Trophoblast cell (in vitro differentiated cells and primary cell): ENCODE data around the gene SLC16A12.
A peak's percentile ranks its signal among the peaks of the same experiment; 100 is the strongest.

Experiments used
- DNase-seq, 2 donors: peaks; one replicate each; pipeline ENCODE4 v3.0.0-alpha.2; 2016
- H2AFZ ChIP-seq: 2 replicates; pipeline ENCODE4 v1.6.1; 2013; ENCODE audit warnings: low read length, moderate library complexity, mild to moderate bottlenecking; ENCODE audit not compliant: insufficient read depth, poor library complexity
- H2AK5ac ChIP-seq: 2 replicates; pipeline ENCODE4 v1.6.1; 2013; ENCODE audit warnings: mild to moderate bottlenecking, low read length
- H2BK120ac ChIP-seq: 2 replicates; pipeline ENCODE4 v1.6.1; 2013; ENCODE audit warnings: low read length, mild to moderate bottlenecking, moderate library complexity; ENCODE audit not compliant: insufficient read depth, poor library complexity
- H2BK12ac ChIP-seq: 2 replicates; pipeline ENCODE4 v1.6.1; 2013; ENCODE audit warnings: mild to moderate bottlenecking, low read length, moderate library complexity
- H2BK5ac ChIP-seq: 2 replicates; pipeline ENCODE4 v1.6.1; 2013; ENCODE audit warnings: low read length, low read depth, moderate library complexity, mild to moderate bottlenecking; ENCODE audit not compliant: poor library complexity
- H3K14ac ChIP-seq: 2 replicates; pipeline ENCODE4 v1.6.1; 2013; ENCODE audit warnings: mild to moderate bottlenecking, low read length
- H3K18ac ChIP-seq: 2 replicates; pipeline ENCODE4 v1.6.1; 2013; ENCODE audit warnings: mild to moderate bottlenecking, low read length
- H3K23ac ChIP-seq: 2 replicates; pipeline ENCODE4 v1.6.1; 2013; ENCODE audit warnings: low read length
- H3K27ac ChIP-seq: 2 replicates; pipeline ENCODE4 v1.5.1; 2013; ENCODE audit warnings: low read depth, mild to moderate bottlenecking, inconsistent platforms, low read length, moderate library complexity
- H3K27me3 ChIP-seq: 2 replicates; pipeline ENCODE4 v1.6.1; 2013; ENCODE audit warnings: inconsistent platforms, mild to moderate bottlenecking, low read length, moderate library complexity; ENCODE audit not compliant: insufficient read depth
- H3K36me3 ChIP-seq, 2 experiments: 1 replicate in 1 of 2; 2 replicates in 1 of 2; pipeline ENCODE4 v1.6.1; 2013; ENCODE audit warnings: low read length in 2 of 2, mild to moderate bottlenecking in 2 of 2, moderate library complexity in 1 of 2; ENCODE audit not compliant: insufficient read depth in 2 of 2, control insufficient read depth in 1 of 2
- H3K4ac ChIP-seq: 2 replicates; pipeline ENCODE4 v1.6.1; 2013; ENCODE audit warnings: low read depth, mild to moderate bottlenecking, low read length, moderate library complexity
- H3K4me1 ChIP-seq, 2 experiments: 1 replicate in 1 of 2; 2 replicates in 1 of 2; pipeline ENCODE4 v1.6.1; 2013; ENCODE audit warnings: low read length in 2 of 2, mild to moderate bottlenecking in 2 of 2, moderate library complexity in 1 of 2; ENCODE audit not compliant: insufficient read depth in 2 of 2, control insufficient read depth in 1 of 2
- H3K4me2 ChIP-seq: 2 replicates; pipeline ENCODE4 v1.6.1; 2013; ENCODE audit warnings: inconsistent platforms, mild to moderate bottlenecking, low read length, moderate library complexity
- H3K4me3 ChIP-seq: 2 replicates; pipeline ENCODE4 v1.5.1; 2013; ENCODE audit warnings: mild to moderate bottlenecking, low read depth, low read length, inconsistent platforms
- H3K79me1 ChIP-seq: one replicate; pipeline ENCODE4 v1.6.1; 2013; ENCODE audit warnings: low read length
- H3K79me2 ChIP-seq: 2 replicates; pipeline ENCODE4 v1.6.1; 2013; ENCODE audit warnings: low read length, mild to moderate bottlenecking; ENCODE audit not compliant: control insufficient read depth, insufficient read depth, poor library complexity
- H3K9ac ChIP-seq: 2 replicates; pipeline ENCODE4 v1.6.1; 2013; ENCODE audit warnings: mild to moderate bottlenecking, low read length
- H3K9me3 ChIP-seq: 2 replicates; pipeline ENCODE4 v1.6.1; 2013; ENCODE audit warnings: low read depth, mild to moderate bottlenecking, control low read depth, inconsistent platforms, low read length; ENCODE audit not compliant: insufficient read depth
- H4K12ac ChIP-seq: 2 replicates; pipeline ENCODE4 v1.6.1; 2013; ENCODE audit warnings: low read depth, mild to moderate bottlenecking, low read length, moderate library complexity
- H4K8ac ChIP-seq: 2 replicates; pipeline ENCODE4 v1.6.1; 2013; ENCODE audit warnings: low read depth, mild to moderate bottlenecking, low read length, moderate library complexity
- H4K91ac ChIP-seq: one replicate; pipeline ENCODE4 v1.6.1; 2013; ENCODE audit warnings: low read depth, mild to moderate bottlenecking, low read length, moderate library complexity
- WGBS: extraction: QIAGEN DNeasy Blood & Tissue Kit; methylation state at CpG from one replicate; pipeline ENCODE4 v1.1.7; 2013; ENCODE audit warnings: missing lambda C conversion rate; ENCODE audit not compliant: insufficient read length, insufficient coverage; ENCODE audit errors: extremely low coverage; 5-methylcytosine and 5-hydroxymethylcytosine counted together

Gene SLC16A12

DNA sequence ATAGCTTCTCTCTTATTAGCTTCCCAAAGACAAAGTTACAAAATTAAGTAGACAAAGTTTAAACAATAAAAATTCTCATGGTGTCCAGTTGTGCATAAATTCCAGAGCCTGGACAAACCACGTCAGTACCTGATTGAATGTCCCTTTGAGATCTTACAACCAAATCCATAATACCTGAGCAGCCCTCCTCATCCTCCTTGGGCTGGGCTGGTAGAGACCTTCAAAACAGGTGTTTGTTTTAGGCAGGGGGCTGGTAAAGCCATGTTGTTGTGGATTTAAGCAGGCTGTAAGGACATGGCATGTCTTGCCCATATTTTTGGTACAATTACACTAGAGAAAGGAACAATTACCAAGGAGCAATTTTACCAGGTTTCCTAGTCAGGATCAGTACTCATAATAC is 118.9 kb downstream of the SLC16A12 start:
- peaks cover 4% of the 10 kb centered on the region for H3K79me2 ChIP-seq
- no peak overlapping the region for H3K14ac ChIP-seq
- no CpG with 5 or more reads among the region's 1 CpG for WGBS
- H3K4ac ChIP-seq, result no peak overlapping the region
- H3K9me3 ChIP-seq, result peaks cover 2% of the 10 kb centered on the region
- no peak overlapping the region for H4K91ac ChIP-seq
- no peak overlapping the region for H3K4me3 ChIP-seq
- no peak overlapping the region for H2BK5ac ChIP-seq
- no peak overlapping the region for H2BK12ac ChIP-seq
- H3K36me3 ChIP-seq, result no peaks in the 10 kb centered on the region
- H3K9ac ChIP-seq, result no peak overlapping the region
- H3K23ac ChIP-seq, result no peak overlapping the region
- no peak overlapping the region for H3K4me2 ChIP-seq
- H3K4me1 ChIP-seq, result peaks cover 4% of the 10 kb centered on the region in 2 experiments
- no peak for DNase-seq
- H3K27me3 ChIP-seq, result peaks cover 13% of the 10 kb centered on the region
- H3K27ac ChIP-seq, result no peak overlapping the region
- no peak overlapping the region for H4K8ac ChIP-seq
- H4K12ac ChIP-seq, result no peak overlapping the region
- no peaks in the 10 kb centered on the region for H3K79me1 ChIP-seq
- no peak overlapping the region for H2AK5ac ChIP-seq
- no peak overlapping the region for H3K18ac ChIP-seq
- no peak overlapping the region for H2AFZ ChIP-seq
- H2BK120ac ChIP-seq, result no peak overlapping the region

DNA sequence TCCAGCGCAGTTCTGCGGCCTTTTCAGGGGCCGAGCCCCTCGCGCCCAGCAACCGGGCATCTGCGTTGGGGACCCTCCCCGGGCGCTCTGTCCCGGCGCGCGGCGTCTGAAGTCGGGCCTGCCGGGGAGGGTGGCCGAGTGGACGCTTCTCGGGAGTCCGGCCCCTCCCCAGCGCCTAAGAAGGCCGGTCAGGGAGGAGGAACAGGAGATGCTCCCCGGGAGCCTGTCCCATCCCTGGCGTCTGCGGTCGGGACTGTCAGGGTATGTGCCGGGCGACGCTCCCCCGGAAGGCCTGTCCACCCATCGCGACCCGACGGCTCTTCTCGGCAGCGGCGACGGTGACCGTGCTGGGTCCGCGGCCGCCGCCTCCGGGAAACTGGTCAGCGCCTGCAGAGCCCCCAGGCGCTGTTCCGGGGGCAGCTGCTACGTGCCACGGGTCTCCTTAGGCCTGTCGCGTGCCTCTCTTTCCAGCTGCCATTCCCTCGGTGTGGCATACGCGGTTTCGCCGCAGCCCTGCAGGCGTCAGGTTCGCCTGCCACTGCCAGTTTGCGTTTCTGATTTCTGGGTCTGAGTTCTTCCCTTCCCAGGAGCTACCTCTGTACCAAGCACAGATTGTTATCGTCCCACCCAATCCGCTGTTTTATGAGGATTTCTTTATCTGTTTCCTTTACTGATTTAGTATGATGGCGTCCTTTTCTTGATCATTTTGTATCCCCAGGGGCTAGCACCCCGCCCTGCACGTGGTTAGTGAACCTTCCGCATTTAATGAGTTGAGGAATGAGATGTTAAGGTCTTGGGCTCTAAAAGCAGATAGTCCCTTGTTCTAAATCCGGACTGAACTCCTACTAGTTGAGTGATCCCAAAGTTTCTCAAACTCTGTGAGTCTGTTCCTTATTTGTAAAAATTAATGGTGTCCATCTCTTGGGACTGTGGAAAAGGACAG is 120.2 kb downstream of the SLC16A12 start:
- DNase-seq, result peak; percentile 34 to 64
- peak overlapping the region; percentile 20 for H4K8ac ChIP-seq
- no peak overlapping the region for H3K18ac ChIP-seq
- H3K23ac ChIP-seq, result no peak overlapping the region
- peak overlapping the region; percentile 67 for H3K4me3 ChIP-seq
- H2AFZ ChIP-seq, result peak overlapping the region; percentile 87
- no peak overlapping the region for H3K4ac ChIP-seq
- no peak overlapping the region for H2BK5ac ChIP-seq
- no peak overlapping the region for H3K14ac ChIP-seq
- no peak overlapping the region for H3K9ac ChIP-seq
- no CpG with 5 or more reads among the region's 66 CpGs for WGBS
- H3K9me3 ChIP-seq, result peaks cover 2% of the 10 kb centered on the region
- H2AK5ac ChIP-seq, result no peak overlapping the region
- H4K91ac ChIP-seq, result no peak overlapping the region
- H3K4me2 ChIP-seq, result peak overlapping the region; percentile 95
- peaks cover 13% of the 10 kb centered on the region for H3K27me3 ChIP-seq
- peaks cover 4% of the 10 kb centered on the region in 2 experiments for H3K4me1 ChIP-seq
- H3K36me3 ChIP-seq, result no peaks in the 10 kb centered on the region
- no peak overlapping the region for H2BK120ac ChIP-seq
- H4K12ac ChIP-seq, result no peak overlapping the region
- peaks cover 4% of the 10 kb centered on the region for H3K79me2 ChIP-seq
- H3K27ac ChIP-seq, result no peak overlapping the region
- H2BK12ac ChIP-seq, result no peak overlapping the region
- no peaks in the 10 kb centered on the region for H3K79me1 ChIP-seq

DNA sequence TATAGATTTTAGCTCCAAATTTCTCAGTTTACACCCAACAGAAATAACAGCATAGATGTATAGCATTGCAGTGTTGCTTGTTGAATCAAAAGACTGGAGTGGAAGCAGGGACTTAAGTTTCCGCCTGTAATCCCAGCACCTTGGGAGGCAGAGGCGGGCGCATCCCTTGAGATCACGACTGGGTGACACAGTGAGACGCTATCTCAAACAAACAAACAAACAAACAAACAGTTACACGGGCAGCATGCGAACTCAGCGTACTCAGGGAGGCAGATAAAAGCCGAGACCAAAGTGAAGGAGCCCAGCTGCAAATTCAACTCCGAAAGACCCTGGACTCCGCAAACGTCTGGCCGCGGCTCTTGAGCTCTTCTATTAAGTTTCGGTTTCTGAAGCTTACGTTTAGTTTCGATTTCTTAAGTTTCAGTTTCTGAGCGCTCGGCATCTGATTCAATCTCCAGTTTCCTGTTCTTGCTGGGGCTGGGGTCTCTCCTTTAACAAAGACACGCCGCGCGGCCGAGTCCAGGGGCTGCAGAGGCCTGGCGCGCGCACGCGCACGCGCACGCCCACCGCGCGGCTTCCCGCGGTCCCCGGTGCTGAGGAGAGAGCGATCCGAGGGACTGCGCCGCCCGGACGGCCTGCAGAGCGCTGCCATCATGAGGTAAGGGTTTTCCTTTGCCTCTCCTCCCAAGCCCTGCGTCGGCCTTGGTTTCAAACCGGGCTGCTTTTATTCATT is 121.1 kb downstream of the SLC16A12 start, which contains the start of gene IFIT5:
TSS of gene IFIT5 (plus strand) at position 423 of the 733 bp plus-strand sequence. CDS start at position 654, 231 bp downstream.
- Histone ChIP-seq H3K14ac (peak within 1 kb of the TSS; percentile 63), H2AFZ (peak within 1 kb of the TSS; percentile 92), H3K9me3 (peaks cover 2% of the 10 kb centered on the region), H3K4me3 (peak within 1 kb of the TSS; percentile 67), H2AK5ac (no peak within 1 kb of the TSS), H3K18ac (peak within 1 kb of the TSS; percentile 39), H3K27me3 (peaks cover 13% of the 10 kb centered on the region), H3K4me2 (peak within 1 kb of the TSS; percentile 95), H2BK120ac (peak within 1 kb of the TSS; percentile 27), H4K91ac (no peak within 1 kb of the TSS), H3K79me2 (peaks cover 4% of the 10 kb centered on the region), H3K9ac (peak within 1 kb of the TSS; percentile 9), H2BK12ac (no peak within 1 kb of the TSS), H4K8ac (peak within 1 kb of the TSS; percentile 73), H3K27ac (no peak within 1 kb of the TSS), H2BK5ac (no peak within 1 kb of the TSS), H3K23ac (no peak within 1 kb of the TSS), H3K4ac (no peak within 1 kb of the TSS), H4K12ac (peak within 1 kb of the TSS; percentile 26), H3K4me1 (peaks cover 4% of the 10 kb centered on the region in 2 experiments), H3K79me1 (no peaks in the 10 kb centered on the region), H3K36me3 (no peaks in the 10 kb centered on the region)
- no CpG with 5 or more reads among the region's 48 CpGs for WGBS
- DNase-seq, result peak; percentile 46 to 67

DNA sequence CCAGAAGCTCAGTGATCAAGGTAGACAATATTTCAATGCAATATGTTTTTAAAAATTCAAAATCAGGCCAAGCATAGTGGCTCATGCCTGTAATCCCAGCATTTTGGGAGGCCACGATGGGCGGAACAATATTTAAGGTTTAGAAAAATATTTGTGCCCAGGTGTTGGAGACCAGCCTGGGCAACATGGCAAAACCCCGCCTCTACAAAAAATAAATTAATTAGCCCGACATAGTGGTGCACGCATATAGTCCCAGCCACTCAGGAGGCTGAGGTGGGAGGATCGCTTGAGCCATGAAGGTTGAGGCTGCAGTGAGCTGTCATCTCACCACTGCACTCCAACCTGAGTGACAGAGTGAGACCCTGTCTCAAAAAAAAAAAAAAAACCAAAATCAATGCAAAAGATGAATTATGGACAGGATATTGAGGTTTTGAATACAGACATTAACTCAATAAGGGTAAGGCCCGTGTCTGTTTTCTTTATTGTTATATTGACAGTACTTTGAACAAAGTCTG is 121.9 kb downstream of the SLC16A12 start:
- no peak overlapping the region for H2BK5ac ChIP-seq
- no peak overlapping the region for H3K4me3 ChIP-seq

More for the DNA sequence above, 121.9 kb downstream of the SLC16A12 start:
- Histone ChIP-seq H2BK12ac (no peak overlapping the region), H3K27me3 (peaks cover 13% of the 10 kb centered on the region), H2AK5ac (no peak overlapping the region), H3K9me3 (peaks cover 2% of the 10 kb centered on the region), H3K36me3 (no peaks in the 10 kb centered on the region), H4K91ac (no peak overlapping the region), H3K18ac (no peak overlapping the region), H3K4me1 (peaks cover 4% of the 10 kb centered on the region in 2 experiments), H2AFZ (no peak overlapping the region), H2BK120ac (no peak overlapping the region), H3K4me2 (no peak overlapping the region), H3K27ac (no peak overlapping the region), H3K79me2 (peaks cover 4% of the 10 kb centered on the region), H4K12ac (no peak overlapping the region), H3K14ac (no peak overlapping the region), H4K8ac (no peak overlapping the region), H3K23ac (no peak overlapping the region), H3K9ac (no peak overlapping the region), H3K79me1 (no peaks in the 10 kb centered on the region), H3K4ac (no peak overlapping the region)
- WGBS, result no CpG with 5 or more reads among the region's 7 CpGs
- DNase-seq, result no peak
